Stimulated activated naive CD8-positive, alpha-beta T cell treated with anti-CD3 and anti-CD28 coated beads, Interleukin-15, Interleukin-2, amounts not matched to agents 100 ng/mL and 50 ng/mL, for 24 hours (primary cell): ENCODE results near the gene CDHR3.

ENCODE experiments used
- H3K27ac Mint-ChIP-seq: one replicate; pipeline ENCODE4 v1.8.0; 2021; ENCODE audit warnings: mild to moderate bottlenecking, mixed read lengths
- H3K27me3 Mint-ChIP-seq: one replicate; pipeline ENCODE4 v1.8.0; 2021; ENCODE audit warnings: mixed read lengths
- H3K36me3 Mint-ChIP-seq: one replicate; pipeline ENCODE4 v1.8.0; 2021; ENCODE audit warnings: low read depth, mixed read lengths
- H3K4me1 Mint-ChIP-seq: one replicate; pipeline ENCODE4 v1.8.0; 2021; ENCODE audit warnings: low read depth, mixed read lengths
- H3K4me3 Mint-ChIP-seq: one replicate; pipeline ENCODE4 v1.8.0; 2021; ENCODE audit warnings: mild to moderate bottlenecking, mixed read lengths
- H3K9me3 Mint-ChIP-seq: one replicate; pipeline ENCODE4 v1.8.0; 2021; ENCODE audit warnings: mixed read lengths

Gene CDHR3

DNA sequence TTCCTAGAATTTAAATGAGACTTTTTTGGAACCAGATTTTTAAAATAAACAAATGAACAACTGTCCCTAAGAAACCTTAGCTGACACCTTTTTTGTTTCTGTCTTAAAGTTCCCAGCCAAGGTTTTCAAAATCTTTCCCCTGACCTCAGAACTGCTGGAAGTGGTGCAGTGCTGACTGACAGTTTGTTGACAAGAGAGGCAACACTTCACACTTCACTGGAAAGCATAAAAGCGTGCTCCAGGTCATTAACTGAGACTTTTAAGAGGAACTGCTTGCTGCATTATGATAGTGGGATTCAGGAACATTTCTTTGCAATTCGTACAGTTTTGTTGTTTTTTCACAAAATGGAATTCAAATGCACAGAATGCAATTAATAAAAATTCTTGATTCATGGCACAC, 112.9 kb downstream of the CDHR3 start:
- Mint-ChIP-seq H3K4me1 (peaks cover 70% of the 10 kb centered on the region), H3K4me3 (no peak overlapping the region), H3K27me3 (no peaks in the 10 kb centered on the region), H3K27ac (no peak overlapping the region), H3K9me3 (no peaks in the 10 kb centered on the region), H3K36me3 (no peaks in the 10 kb centered on the region)

DNA sequence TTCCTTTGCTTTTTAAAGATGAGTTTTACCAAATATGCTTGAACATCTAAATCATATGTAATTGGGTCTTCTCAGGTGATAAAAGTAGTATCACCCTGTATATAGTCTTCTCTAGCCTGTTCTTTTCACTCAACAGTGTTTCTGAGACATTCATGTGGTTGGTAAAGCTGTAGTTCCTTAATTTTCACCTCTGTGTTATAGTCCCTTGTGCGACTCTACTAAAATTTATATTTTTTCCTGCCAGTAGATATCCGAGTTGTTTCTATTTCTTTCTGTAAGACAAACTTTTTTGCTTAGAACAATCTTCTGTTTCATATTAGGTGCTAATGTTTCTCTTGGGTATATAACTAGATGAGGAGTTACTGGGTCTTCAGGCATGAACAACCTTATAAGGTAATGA, 113.5 kb downstream of the CDHR3 start:
- Mint-ChIP-seq H3K27ac (no peak overlapping the region), H3K4me3 (no peak overlapping the region), H3K9me3 (no peaks in the 10 kb centered on the region), H3K4me1 (peaks cover 64% of the 10 kb centered on the region), H3K36me3 (no peaks in the 10 kb centered on the region), H3K27me3 (no peaks in the 10 kb centered on the region)

DNA sequence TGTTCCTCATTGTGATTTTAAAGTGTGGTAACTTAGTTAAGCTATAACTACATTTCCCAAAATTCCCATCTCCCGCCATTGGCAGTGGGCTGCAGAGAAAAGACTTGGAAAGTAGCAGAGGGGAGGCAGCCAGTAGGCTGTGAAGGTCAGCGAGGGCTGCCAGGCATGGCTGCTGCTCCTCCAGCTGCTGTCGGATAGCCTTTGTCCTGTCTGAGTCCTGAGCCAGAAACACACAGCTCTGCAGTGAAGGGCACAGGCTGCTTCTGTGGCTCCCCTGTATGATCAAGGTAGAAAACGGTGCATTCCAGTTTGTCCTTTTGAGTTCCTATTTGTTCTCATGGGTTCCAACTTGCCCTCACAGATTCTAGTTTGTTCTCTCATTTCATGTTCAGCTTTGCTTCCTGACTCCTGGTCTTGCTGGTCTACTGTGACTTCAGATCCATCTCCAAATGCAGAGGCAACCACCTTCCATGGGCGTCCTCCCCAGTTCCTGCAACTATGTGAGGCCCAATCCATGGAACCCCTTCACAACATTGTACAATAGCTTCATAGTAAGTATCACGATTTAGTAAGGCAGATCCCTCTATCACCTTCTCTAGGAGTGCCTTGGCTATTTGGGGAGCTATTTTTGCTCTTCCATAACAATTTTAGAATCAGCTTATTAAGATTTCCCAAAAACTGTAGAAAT, 117.4 kb downstream of the CDHR3 start:
- Mint-ChIP-seq H3K27me3 (no peaks in the 10 kb centered on the region), H3K9me3 (no peaks in the 10 kb centered on the region), H3K27ac (no peak overlapping the region), H3K4me1 (peaks cover 55% of the 10 kb centered on the region), H3K4me3 (no peak overlapping the region), H3K36me3 (no peaks in the 10 kb centered on the region)

DNA sequence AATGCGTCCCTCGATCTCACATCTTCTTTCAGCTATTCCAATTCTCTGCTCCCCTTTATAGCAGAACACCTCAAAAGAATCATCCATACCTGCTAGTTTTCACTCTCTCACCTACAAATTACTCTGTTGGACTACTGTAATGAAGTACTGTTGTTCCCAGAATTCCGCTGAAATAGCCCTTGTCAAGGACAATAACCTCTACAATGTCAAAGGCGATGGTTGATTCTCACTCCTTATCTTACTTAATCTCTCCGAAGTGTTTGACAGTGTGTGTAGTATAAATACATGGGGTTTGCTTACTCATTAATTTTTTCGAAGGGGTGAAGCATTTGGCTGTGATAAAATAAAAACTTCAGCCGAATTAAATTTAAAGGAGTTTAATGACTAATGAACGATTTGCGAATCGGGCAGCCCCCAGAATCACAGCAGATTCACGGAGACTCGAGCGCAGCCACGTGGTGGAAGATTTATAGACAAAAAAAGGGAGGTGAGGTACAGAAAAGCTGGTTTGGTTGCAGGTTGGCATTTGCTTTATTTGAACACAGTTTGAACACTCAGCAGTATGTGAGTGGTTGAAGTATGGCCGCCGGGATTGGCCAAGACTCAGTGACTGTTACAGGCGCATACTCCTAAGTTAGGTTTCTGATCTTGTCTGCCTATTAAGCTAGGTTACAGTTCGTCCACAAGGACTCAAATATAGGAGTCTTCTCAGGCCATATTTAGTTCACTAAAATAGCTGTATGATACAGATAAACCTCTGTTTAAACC, 119.2 kb downstream of the CDHR3 start:
- Mint-ChIP-seq H3K36me3 (no peaks in the 10 kb centered on the region), H3K4me1 (peaks cover 50% of the 10 kb centered on the region), H3K9me3 (no peaks in the 10 kb centered on the region), H3K27ac (no peak overlapping the region), H3K27me3 (no peaks in the 10 kb centered on the region), H3K4me3 (no peak overlapping the region)
